ENCODE measurements around the gene BTBD9. TPM values are rescaled to one million over a fixed set of nuclear protein-coding genes. Genes with fewer than 3 reads are reported as not detected.
A peak's percentile ranks its signal among the peaks of the same experiment; 100 is the strongest.

Gene BTBD9
- total and polyA plus RNA-seq, 9 of the 15 experiments (the other 6 are each of a cell fraction or from before 2014, with no cell fraction given): 0.08 to 1.6 (median 0.58) TPM

GRCh38 chr6:38459291-38459690 lies 180.4 kb downstream of the BTBD9 start:
- Histone ChIP-seq H4K20me1 (replicated peaks; ENCODE audit: control insufficient read depth, insufficient read depth, low read length) (no peaks in the 10 kb centered on the region), H3K9ac (ENCODE audit: insufficient read depth in 1 of 2, low read depth in 2 of 2, low read length in 2 of 2) (no peak overlapping the region), H3K4me1 (replicated peaks in 1 of 2; ENCODE audit: control insufficient read depth in 2 of 2, insufficient read depth in 2 of 2, low read length in 2 of 2) (no peaks in the 10 kb centered on the region), H3K27ac (ENCODE audit: extremely low read depth, low read depth, low read length) (no peak overlapping the region), H3K4me3 (no peak overlapping the region), H3K36me3 (ENCODE audit: control insufficient read depth, insufficient read depth, low read length) (no peaks in the 10 kb centered on the region), H3K27me3 (ENCODE audit: control insufficient read depth in 2 of 2, insufficient read depth in 2 of 2, low read length in 2 of 2) (peaks cover 0 to 4% of the 10 kb centered on the region in 2 experiments; a peak in 2 of 5 replicates), H3K4me2 (ENCODE audit: insufficient read depth, low read length) (no peak overlapping the region), H3K9me3 (replicated peaks; ENCODE audit: control insufficient read depth, insufficient read depth, low read depth, low read length) (no peaks in the 10 kb centered on the region; the same call in 1 of the 2 replicates), H3K79me2 (ENCODE audit: control insufficient read depth, insufficient read depth, low read length) (no peaks in the 10 kb centered on the region), H3K9me1 (ENCODE audit: control insufficient read depth, insufficient read depth, low read length) (no peaks in the 10 kb centered on the region), H2AFZ (ENCODE audit: low read depth, low read length) (no peak overlapping the region)
- in situ Hi-C loops (cut with MboI) (no loop called here), intact Hi-C loops (cut with micrococcal nuclease) (no loop called here)
- BruUV-seq (replicated peaks): no TSS peak
- TF ChIP-seq RNF219 (CRISPR knock-in tag; IDR thresholded peaks at IDR 0.05) (no peak), ZNF165 (CRISPR knock-in tag; IDR thresholded peaks at IDR 0.05; ENCODE audit: borderline replicate concordance) (no peak), E4F1 (CRISPR knock-in tag; IDR thresholded peaks at IDR 0.05; ENCODE audit: borderline replicate concordance) (no peak), SIRT6 (IDR thresholded peaks at IDR 0.05; ENCODE audit: low read depth, low read length) (no peak), ZFP1 (CRISPR knock-in tag; IDR thresholded peaks at IDR 0.05) (no peak), GTF2E2 (tag; IDR thresholded peaks at IDR 0.05) (no peak), U2AF2 (optimal IDR thresholded peaks at IDR 0.05; ENCODE audit: low read depth, low read length) (no peak), RNF2 (IDR thresholded peaks at IDR 0.05) (no peak), NEUROD1 (IDR thresholded peaks at IDR 0.05; ENCODE audit: borderline replicate concordance, low read depth, low read length, partially characterized antibody) (no peak), HINFP (tag; conservative IDR thresholded peaks at IDR 0.05; ENCODE audit: low read depth) (no peak), KLF16 (IDR thresholded peaks at IDR 0.05) (no peak), NFYB (IDR thresholded peaks at IDR 0.05; ENCODE audit: extremely low read depth, insufficient read length) (no peak), FOXP1 (CRISPR knock-in tag; IDR thresholded peaks at IDR 0.05) (no peak)
- TF ChIP-seq, protein P1, sequence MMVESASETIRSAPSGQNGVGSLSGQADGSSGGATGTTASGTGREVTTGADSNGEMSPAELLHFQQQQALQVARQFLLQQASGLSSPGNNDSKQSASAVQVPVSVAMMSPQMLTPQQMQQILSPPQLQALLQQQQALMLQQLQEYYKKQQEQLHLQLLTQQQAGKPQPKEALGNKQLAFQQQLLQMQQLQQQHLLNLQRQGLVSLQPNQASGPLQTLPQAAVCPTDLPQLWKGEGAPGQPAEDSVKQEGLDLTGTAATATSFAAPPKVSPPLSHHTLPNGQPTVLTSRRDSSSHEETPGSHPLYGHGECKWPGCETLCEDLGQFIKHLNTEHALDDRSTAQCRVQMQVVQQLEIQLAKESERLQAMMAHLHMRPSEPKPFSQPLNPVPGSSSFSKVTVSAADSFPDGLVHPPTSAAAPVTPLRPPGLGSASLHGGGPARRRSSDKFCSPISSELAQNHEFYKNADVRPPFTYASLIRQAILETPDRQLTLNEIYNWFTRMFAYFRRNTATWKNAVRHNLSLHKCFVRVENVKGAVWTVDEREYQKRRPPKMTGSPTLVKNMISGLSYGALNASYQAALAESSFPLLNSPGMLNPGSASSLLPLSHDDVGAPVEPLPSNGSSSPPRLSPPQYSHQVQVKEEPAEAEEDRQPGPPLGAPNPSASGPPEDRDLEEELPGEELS (CRISPR knock-in tag; IDR thresholded peaks at IDR 0.05; ENCODE audit: borderline replicate concordance): no peak
- CTCF ChIA-PET (ENCODE audit: low intra/inter-chr PET ratio): no interaction called here
- WGBS (ENCODE audit: insufficient coverage, low coverage, missing lambda C conversion rate): 3% methylated on average over 2 of the region's 2 CpGs
- ATAC-seq: no peak
- peak in 1 of 4 experiments; percentile 1 for DNase-seq (ENCODE audit: extremely low read depth in 1 of 4, low spot score in 3 of 4)
- POLR2A ChIA-PET: interaction anchor here (1.5 kb wide), 1 partner anchor 11 kb away, joined by 5 read pairs; no protein-coding TSS in a partner anchor
- no peak for FAIRE-seq
